ENCODE data around the gene TNS3. TPM values are rescaled to one million over a fixed set of nuclear protein-coding genes. Genes with fewer than 3 reads are reported as not detected.

TNS3 gene
- polyA plus RNA-seq, 1 of the 3 experiments (the other 2 are of a cell fraction): 72.3 TPM

DNA sequence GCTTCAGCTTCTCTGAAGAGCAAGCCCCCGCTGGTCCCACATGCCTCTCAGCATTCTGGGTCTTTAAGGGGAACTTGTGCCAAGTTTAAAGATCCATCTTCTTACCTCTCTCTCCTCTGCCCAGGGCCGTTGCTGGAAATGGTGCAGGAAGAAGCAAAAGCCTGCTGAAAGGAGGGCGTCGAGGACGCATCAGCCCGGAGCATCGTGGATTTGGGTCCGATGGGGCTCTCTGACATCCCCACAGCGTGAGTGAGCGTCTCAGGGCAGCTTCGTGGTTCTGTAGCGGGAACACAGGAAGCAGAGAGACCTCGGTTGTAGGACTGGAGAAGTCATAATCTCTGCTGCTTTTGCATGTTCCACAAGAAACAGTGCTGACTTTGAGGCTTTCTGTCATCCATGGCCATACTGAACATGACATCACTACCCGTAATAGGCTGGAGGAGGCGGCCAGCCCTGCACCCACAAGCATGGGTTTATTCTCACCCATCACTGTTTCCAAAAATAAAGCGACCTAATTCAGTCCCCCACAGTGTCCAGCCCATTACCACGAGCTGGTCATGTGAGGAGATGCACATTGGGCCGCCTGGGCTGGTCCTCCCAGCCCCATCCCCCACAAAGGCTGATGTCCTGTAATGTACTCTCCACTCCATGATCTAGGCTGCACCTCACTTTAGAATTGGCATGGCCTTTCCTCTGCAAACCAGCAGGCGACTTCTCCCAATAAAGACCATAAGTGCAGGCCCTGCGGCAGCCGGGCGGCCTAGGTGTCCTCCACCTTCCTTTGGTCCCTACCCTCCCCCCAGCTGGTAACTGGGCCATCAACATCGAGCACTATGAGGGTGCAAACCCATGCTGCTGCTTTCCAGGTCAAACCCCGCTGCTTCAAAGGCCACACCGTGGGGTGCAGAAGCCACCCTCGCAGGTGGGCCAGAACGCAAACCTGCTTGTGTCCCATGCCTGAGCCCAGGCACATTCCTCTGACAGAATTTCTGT lies 276.9 kb downstream of the TNS3 start:
- Histone ChIP-seq H4K20me1 (ENCODE audit: insufficient read depth) (no peaks in the 10 kb centered on the region; the same call in 1 of the 2 replicates), H3K27me3 (ENCODE audit: insufficient read depth) (no peaks in the 10 kb centered on the region), H3K36me3 (replicated peaks in 1 of 2; ENCODE audit: control insufficient read depth in 1 of 2, insufficient read depth in 2 of 2, low read length in 1 of 2) (peaks cover 29 to 75% of the 10 kb centered on the region in 2 experiments), H3K9me3 (no peaks in the 10 kb centered on the region), H3K9me2 (no peaks in the 10 kb centered on the region), H2AFZ (ENCODE audit: low read depth) (no peak overlapping the region), H3K27ac (ENCODE audit: low read depth in 2 of 2, low read length in 1 of 2) (no peak overlapping the region), H3K79me2 (ENCODE audit: insufficient read depth) (no peaks in the 10 kb centered on the region), H3F3A (replicated peaks; ENCODE audit: insufficient read depth) (no peaks in the 10 kb centered on the region), H3K4me1 (ENCODE audit: control insufficient read depth in 1 of 2, insufficient read depth in 2 of 2, low read depth in 1 of 2, low read length in 1 of 2) (peaks cover 0 to 3% of the 10 kb centered on the region in 2 experiments; a peak in 1 of 4 replicates), H3K9ac (no peak overlapping the region), H3K4me2 (no peak overlapping the region), H3K4me3 (ENCODE audit: low read depth in 2 of 2, low read length in 1 of 2) (no peak overlapping the region)
- TF ChIP-seq REST (IDR thresholded peaks at IDR 0.05; ENCODE audit: low read depth, low read length) (no peak), USF1 (IDR thresholded peaks at IDR 0.05; ENCODE audit: borderline replicate concordance, low read depth) (no peak), SIN3A (IDR thresholded peaks at IDR 0.05; ENCODE audit: borderline replicate concordance, low read depth, low read length) (no peak), GABPA (IDR thresholded peaks at IDR 0.05; ENCODE audit: low read depth) (no peak), PBX3 (IDR thresholded peaks at IDR 0.05) (no peak), RFX5 (IDR thresholded peaks at IDR 0.05; ENCODE audit: low read length) (no peak), JUND (IDR thresholded peaks at IDR 0.05) (no peak), NFIC (IDR thresholded peaks at IDR 0.05; ENCODE audit: borderline replicate concordance) (no peak), TEAD4 (IDR thresholded peaks at IDR 0.05; ENCODE audit: borderline replicate concordance, insufficient read depth) (no peak), RCOR1 (IDR thresholded peaks at IDR 0.05; ENCODE audit: low read length) (no peak)
- TF ChIP-seq, protein P1, sequence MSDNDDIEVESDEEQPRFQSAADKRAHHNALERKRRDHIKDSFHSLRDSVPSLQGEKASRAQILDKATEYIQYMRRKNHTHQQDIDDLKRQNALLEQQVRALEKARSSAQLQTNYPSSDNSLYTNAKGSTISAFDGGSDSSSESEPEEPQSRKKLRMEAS (IDR thresholded peaks at IDR 0.05; ENCODE audit: low read depth): no peak
- WGBS (ENCODE audit: low lambda C conversion rate): 94% methylated on average over 23 of the region's 27 CpGs
- ChIA-PET CTCF (interaction anchor here (0.8 to 1.4 kb wide), 4 partner anchors 39 to 514 kb away, joined by 3 to 4 read pairs (median 3); no protein-coding TSS in a partner anchor), POLR2A (no interaction called here)
- DNase-seq: no peak

Measured in SK-N-SH (cell line).